ENCODE results near the gene PXT1.
A peak's percentile ranks its signal among the peaks of the same experiment; 100 is the strongest.
"Not testable (repeated sequence)": the region's sequence is repeated elsewhere in the genome, so short reads cannot be mapped to it uniquely, and the experiment has no call there.

PXT1 gene

DNA sequence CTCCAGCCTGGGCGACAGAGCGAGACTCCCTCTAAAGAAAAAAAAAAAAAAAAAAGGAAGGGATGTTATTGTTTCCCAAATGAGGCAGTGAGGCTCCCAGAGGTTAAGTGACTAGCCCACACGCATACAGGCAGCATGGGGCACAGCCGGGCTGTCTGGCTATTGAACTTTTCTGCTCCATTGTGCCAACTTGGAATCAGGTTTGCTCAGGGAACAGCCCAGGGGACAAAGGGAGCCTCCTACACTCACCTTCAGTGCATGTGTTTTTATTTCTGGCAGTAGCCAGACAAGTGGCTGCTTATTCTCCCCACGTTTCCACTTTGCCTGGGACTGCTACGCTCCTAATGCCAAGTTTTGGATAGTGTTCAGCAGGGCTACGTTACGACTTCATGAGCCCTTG is 65.9 kb downstream of the PXT1 start:
- no peak for DNase-seq
- in situ Hi-C loops (cut with HindIII; ENCODE audit: low pct_ligation_motif_present, low pct_unique_long_range_greater_than_20kb, low sequenced_read_pairs), result no loop called here

DNA sequence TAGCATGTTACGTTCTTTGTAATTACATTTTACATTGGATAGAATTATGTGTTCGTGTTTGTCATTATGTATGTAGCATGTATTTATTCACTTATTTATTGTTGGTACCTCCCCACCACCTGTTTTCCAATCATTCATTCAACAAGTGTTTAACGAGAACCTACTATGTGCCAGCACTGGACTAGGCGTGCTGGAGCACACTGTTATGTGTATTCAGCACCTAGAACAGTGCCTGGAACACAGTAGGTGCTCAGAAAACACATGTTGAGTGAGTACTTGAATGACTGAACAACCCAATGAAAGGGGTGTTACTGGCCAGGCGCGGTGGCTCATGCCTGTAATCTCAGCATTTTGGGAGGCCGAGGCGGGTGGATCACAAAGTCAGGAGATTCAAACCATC is 66.5 kb downstream of the PXT1 start:
- DNase-seq, result no peak
- in situ Hi-C loops (cut with HindIII; ENCODE audit: low pct_ligation_motif_present, low pct_unique_long_range_greater_than_20kb, low sequenced_read_pairs), result no loop called here

DNA sequence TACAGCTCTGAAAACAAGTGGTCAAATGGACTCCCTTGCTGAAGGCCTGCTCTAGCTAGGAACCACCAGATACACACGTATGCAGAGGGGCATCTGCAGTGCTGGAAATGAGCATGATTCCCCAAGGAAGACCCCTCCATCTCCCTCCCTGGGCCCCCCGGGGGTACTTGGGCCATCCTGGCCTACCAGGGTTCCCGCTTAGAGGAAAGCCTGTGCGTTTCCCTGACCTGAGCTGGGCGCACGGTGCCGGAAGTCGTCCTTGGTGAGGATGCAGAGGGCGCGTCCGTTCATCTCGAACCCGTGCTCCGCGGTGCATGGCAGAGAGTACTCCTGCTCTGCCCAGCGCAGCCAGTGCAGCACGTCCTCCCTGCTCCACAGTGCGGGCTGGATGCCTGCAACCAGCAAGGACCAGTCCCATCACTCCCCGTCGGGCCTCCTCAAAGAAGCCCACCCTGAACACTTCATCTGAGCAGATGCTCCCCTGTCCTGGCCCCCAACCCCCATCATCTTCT is 67.0 kb downstream of the PXT1 start:
- no peak for DNase-seq
- in situ Hi-C loops (cut with HindIII; ENCODE audit: low pct_ligation_motif_present, low pct_unique_long_range_greater_than_20kb, low sequenced_read_pairs), result no loop called here

DNA sequence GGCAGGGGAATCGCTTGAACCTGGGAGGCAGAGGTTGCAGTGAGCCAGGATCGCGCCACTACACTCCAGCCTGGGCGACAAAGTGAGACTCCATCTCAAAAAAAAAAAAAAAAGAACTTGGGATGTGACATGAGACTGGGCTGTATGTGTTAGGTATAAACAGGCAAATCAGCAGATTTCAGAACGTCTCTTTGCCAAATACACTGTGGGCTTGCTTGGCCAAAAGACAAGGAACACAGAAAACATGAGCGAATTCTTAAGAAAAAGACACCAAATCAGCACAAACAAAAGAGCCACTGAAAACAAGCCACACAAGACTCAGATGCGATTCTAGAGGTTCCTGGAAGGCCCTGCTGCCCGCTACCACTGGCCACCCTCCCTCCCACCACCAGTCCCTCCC is 67.7 kb downstream of the PXT1 start:
- in situ Hi-C loops (cut with HindIII; ENCODE audit: low pct_ligation_motif_present, low pct_unique_long_range_greater_than_20kb, low sequenced_read_pairs), result no loop called here
- no peak for DNase-seq

DNA sequence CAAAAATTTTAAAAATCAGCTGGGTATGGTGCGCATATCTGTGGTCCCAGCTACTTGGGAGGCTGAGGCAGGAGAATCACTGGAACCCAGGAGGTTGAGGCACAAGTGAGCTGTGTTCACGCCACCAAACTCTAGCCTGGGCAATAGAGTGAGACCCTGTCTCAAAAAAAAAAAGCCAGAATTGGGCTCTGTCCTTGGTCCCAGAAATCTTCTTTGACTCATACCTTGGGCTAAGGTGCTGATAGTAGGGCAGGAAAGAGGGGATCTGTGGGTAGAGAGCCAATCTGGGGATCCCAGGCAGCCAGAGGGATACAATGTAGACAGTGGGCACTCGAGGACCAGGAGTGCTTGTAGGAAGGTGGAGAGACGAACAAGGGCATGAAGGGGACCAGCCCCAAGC is 68.5 kb downstream of the PXT1 start:
- DNase-seq, result no peak
- in situ Hi-C loops (cut with HindIII; ENCODE audit: low pct_ligation_motif_present, low pct_unique_long_range_greater_than_20kb, low sequenced_read_pairs), result no loop called here

DNA sequence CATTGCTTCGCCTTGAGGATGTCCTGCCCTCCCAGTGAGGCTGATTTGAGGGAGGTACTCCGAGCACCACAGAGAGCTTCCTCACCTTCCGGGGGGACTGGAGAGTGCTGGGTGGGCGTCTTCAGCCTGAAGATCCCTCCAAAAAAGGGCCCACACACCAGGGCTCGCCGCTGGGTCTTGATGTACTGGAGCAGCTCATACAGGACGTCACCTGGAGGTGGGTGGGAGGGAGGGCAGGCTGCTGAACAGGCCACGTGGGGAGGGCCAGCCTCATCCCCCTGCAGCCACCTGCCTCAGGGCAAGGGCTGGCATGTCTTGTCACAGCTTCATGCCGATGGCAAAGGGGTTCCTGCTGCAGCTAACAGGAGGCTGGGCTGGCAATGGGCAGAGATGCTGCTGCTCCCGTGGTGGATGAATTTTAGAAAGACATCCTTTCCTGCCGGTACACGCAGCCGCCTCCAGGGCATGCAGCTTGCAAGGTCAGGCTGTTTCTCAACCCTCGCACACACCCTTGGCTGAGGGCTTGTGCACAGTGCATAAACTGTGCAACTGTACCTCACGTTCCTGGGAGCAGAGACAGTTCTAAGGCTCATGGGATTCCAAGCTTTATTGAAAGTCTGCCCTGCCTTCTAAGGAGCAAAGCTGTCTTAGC is 69.2 kb downstream of the PXT1 start:
- in situ Hi-C loops (cut with HindIII; ENCODE audit: low pct_ligation_motif_present, low pct_unique_long_range_greater_than_20kb, low sequenced_read_pairs), result no loop called here
- no peak for DNase-seq

DNA sequence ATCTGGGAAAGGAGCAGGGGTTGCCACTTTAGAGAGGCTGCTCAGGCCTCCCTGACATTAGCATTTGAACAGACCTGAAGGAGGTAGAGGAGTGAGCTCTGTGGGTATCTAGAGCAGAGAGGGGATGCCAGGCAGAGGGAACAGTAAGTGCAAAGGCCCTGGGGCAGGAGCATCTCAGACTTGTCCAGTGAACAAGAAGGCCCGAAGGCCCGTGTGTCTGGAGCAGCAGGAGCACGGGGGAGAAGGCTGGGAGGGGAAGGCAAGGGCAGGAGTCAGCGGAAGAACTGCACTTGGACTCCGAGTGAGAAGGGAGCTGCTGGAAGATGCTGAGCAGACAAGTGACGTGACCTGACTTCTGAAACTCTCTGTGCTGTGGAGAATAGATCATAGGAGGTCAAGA is 70.6 kb downstream of the PXT1 start:
- in situ Hi-C loops (cut with HindIII; ENCODE audit: low pct_ligation_motif_present, low pct_unique_long_range_greater_than_20kb, low sequenced_read_pairs), result no loop called here
- no peak for DNase-seq

DNA sequence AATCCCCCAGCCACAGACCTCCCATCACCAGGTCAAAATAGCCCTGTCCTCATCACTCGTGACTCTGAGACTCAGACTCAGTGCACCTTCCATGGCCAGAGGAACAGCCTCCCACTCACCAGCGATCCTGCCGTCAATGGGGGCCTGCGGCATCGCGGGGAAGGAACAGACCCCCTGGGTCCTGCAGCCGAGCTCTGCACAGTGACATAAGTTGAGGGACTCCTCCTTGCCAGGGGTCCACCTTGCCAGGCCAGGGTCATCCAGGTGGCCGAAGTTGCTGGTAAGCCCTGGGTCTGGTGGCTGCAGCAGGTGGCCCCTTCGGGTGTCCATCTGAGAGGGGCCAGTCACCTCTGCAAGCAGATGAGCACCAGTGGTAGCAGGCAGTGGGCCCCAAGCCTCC is 71.4 kb downstream of the PXT1 start:
- no peak for DNase-seq
- in situ Hi-C loops (cut with HindIII; ENCODE audit: low pct_ligation_motif_present, low pct_unique_long_range_greater_than_20kb, low sequenced_read_pairs), result no loop called here

DNA sequence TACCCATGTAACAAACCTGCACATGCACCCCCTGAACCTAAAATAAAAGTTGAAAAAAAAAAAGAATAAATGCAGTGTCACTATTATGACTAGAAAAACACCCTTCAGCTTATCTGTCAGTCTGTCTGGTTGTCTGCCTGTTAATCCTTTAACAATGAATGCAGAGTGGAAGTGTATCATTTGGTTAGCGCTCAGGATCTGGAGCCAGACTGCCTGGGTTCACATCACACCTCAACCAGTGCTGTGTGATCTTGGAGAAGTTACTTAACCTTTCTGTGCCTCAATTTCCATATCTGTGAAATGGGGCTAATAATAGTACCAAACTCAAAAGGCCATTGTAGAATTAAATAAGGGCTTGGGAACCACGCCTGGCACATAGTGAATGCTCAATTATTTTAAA is 72.0 kb downstream of the PXT1 start:
- in situ Hi-C loops (cut with HindIII; ENCODE audit: low pct_ligation_motif_present, low pct_unique_long_range_greater_than_20kb, low sequenced_read_pairs), result no loop called here
- DNase-seq, result no peak

DNA sequence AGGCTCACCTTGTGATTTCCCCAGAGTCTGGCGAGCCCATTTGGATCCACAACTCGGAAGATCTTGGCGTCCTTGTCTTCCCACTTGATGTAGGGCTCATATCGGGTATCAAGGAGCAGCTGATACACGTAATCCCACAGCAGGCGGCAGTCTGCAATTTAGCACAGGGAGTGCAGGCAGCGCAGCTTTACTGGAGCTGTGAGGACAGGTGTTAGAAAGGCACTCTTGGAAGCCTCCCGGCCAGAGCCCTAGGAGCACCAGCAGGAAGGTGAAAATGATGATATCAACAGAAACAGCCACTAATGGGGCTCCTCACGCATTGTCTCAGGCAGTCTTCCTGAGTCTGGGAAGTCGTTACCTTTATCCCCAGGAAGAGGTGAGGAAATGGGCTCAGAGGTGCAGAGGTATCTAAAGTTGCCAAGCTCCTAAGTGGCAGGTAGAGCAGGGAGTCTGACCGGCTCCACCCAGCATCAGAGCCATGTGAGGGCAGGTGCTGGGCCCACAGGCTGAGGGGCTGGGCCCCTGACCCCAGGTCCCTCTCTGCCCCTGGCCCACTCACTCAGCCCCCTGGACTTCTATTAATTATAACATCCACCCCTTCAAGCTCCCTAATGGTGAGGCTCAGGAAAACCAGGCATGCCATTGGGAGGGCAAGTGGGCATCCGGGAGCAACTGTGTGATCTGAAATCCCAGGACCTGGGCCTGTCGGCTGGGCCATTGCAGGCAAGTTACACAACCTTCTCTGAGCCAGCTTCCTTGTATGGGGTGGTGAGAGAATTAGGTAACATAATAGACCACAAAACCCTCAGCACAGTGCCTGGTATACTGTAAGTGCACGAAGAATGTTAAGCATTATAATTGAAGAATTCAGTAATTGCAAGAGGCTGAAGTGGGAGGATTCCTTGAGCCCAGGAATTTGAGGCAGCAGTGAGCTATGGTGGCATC is 73.5 kb downstream of the PXT1 start:
- DNase-seq, result peak; percentile 6
- in situ Hi-C loops (cut with HindIII; ENCODE audit: low pct_ligation_motif_present, low pct_unique_long_range_greater_than_20kb, low sequenced_read_pairs), result no loop called here

DNA sequence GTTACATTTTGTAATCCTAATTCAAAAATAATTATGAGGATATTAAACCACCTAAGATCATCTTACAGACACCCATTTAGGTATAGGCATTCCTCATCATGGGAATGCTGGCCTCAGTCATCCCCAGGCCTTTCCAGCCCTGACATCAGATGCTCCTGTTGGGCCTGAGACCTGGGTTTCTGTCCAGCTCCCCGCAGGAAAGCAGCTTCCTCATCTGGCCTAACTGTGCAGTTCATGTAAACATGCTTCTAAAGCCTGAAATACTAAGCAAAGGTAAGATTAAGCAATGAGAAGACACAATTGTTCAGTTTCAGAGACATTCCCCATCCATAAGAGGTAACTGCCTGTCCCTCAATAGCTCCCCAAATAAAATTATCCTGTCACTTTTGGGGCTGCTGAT is 74.2 kb downstream of the PXT1 start:
- in situ Hi-C loops (cut with HindIII; ENCODE audit: low pct_ligation_motif_present, low pct_unique_long_range_greater_than_20kb, low sequenced_read_pairs), result no loop called here
- DNase-seq, result no peak

DNA sequence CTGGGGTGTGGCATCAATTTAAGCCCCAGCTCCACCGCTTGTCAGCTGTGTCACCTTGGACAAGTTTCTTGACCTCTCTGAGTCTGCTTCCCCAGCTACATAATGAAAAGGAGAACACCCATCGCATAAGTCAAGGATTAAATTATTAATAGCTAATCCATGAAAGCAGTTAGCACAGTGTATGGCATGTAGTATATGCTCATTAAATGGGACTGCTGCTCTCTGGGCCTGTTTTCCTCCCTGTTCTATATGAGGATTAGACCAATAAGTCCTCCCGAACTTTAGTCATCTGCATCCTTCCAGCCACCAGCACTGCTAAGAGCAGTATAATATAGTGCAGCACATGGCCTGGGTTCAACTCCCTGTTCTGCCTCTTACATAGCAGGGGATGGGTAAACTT is 74.9 kb downstream of the PXT1 start:
- no peak for DNase-seq
- in situ Hi-C loops (cut with HindIII; ENCODE audit: low pct_ligation_motif_present, low pct_unique_long_range_greater_than_20kb, low sequenced_read_pairs), result no loop called here

DNA sequence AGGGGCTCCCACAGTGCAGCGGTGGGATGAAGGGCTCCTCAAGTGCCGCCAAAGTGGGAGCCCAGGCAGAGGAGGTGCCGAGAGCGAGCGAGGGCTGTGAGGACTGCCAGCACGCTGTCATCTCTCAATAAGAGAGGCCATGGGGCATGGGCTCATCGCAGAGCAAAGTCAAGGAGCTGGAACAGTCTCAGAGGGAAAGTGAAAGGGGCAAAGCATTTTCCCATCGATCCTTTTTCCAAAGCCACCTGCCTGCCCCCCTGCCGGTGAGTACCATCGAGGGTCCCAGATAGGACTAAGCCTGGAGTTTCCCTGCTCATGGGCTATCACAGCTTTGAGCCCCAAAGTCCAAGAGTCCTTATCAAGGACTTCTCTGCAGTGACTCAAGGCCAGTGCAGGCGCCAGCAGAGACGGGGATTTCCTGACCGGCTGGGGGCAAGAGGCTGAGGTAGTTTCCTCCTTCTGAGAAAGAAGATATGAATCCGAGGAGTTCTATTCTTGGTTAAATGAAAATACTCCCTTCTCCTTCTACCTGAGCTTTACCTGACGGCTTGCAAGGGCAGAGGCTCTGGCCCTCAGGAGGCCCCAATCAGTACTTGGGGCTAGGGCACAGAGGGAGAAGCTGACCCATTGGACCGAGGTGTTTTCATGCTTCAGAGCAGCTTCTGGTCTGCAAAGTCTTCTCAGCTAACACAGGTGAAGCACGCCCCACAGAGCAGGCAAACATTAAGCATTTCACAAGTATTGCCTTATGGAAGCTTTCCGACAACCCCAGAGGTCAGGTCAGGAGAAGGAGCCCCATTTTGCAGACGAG is 77.8 kb downstream of the PXT1 start:
- peak; percentile 10 for DNase-seq
- in situ Hi-C loops (cut with HindIII; ENCODE audit: low pct_ligation_motif_present, low pct_unique_long_range_greater_than_20kb, low sequenced_read_pairs), result no loop called here

DNA sequence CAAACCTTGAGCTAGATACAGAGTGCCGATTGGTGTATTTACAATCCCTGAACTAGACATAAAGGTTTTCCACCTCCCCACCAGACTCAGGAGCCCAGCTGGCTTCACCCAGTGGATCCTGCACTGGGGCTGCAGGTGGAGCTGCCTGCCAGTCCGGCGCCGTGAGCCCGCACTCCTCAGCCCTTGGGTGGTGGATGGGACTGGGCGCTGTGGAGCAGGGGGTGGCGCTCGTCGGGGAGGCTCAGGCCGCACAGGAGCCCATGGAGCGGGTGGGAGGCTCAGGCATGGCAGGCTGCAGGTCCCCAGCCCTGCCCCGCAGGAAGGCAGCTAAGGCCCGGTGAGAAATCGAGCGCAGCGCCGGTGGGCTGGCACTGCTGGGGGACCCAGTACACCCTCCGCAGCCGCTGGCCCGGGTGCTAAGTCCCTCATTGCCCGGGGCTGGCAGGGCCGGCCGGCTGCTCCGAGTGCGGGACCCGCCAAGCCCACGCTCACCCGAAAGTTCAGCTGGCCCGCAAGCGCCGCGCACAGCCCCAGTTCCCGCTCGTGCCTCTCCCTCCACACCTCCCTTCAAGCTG is 78.5 kb downstream of the PXT1 start:
- in situ Hi-C loops (cut with HindIII; ENCODE audit: low pct_ligation_motif_present, low pct_unique_long_range_greater_than_20kb, low sequenced_read_pairs); DNase-seq: not testable (repeated sequence)

DNA sequence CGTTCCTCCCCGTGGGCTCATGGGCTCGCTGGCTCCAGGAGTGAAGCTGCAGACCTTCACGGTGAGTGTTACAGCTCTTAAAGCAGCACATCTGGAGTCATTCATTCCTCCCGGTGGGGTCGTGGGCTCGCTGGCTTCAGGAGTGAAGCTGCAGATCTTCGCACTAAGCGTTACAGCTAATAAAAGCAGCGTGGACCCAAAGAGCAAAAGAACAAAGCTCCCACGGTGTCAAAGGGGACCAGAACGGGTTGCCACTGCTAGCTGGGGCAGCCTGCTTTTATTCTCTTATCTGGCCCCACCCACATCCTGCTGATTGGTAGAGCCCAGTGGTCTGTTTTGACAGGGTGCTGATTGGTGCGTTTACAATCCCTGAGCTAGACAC is 79.3 kb downstream of the PXT1 start:
- in situ Hi-C loops (cut with HindIII; ENCODE audit: low pct_ligation_motif_present, low pct_unique_long_range_greater_than_20kb, low sequenced_read_pairs); DNase-seq: not testable (repeated sequence)

DNA sequence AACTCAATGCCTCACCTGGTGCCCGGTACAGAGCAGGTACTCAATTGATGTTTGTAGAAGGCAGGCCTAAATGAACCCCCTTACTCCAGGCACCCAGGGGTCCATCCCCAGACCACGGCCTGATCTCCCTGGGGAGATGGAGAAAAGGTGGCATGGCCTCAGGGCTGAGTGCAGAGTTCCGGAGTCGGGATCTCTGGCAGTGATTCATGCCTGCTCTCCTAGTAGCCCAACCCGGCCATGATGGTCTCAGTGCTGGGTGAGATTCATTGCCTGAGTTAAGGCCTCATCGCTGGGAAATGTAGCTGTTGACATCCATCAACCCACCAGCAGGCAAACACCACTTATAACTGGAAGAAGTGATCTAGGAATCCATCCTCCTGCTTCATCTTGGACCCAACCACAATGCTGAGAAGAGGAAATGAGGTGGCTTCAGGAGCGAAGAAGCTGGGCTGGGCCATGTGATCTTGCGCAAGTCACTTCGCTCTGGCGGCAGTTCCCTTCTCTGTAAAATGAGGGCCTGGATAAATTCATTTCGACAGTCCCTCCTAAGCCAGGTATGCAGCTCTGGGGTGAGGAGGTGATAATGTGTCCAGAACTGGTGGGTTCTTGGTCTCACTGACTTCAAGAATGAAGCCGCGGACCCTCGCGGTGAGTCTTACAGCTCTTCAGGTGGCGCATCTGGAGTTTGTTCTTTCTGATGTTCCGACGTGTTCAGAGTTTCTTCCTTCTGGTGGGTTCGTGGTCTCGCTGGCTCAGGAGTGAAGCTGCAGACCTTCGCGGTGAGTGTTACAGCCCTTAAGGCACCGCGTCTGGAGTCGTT is 79.9 kb downstream of the PXT1 start:
- in situ Hi-C loops (cut with HindIII; ENCODE audit: low pct_ligation_motif_present, low pct_unique_long_range_greater_than_20kb, low sequenced_read_pairs), result no loop called here
- DNase-seq, result no peak

DNA sequence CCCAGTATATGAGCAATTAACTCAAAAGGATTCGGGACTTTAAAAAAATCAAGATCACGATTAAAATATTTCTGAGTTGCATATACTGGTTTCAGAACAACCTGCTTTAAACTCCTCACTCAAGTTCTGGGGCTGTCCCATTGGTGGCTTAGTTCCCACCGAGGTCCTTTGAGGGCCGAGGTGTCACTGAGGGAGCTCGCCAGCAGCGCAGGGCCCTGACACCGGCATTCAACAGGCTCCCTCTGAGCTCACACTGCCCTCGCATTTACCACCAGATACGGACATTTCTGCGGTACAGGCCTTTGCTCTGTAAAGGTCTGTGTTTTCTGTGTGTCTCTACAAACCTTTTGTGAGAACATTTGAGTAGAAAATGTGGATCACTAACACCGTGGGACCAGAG is 81.6 kb downstream of the PXT1 start:
- no peak for DNase-seq
- in situ Hi-C loops (cut with HindIII; ENCODE audit: low pct_ligation_motif_present, low pct_unique_long_range_greater_than_20kb, low sequenced_read_pairs), result no loop called here

Data from ACHN (cell line).